ENCODE data around the gene PLEKHG4B. TPM values are rescaled to one million over a fixed set of nuclear protein-coding genes. Genes with fewer than 3 reads are reported as not detected.
A peak's percentile ranks its signal among the peaks of the same experiment; 100 is the strongest.

Gene PLEKHG4B
- polyA plus RNA-seq, 1 of the 3 experiments (the other 2 are of a cell fraction), result 0.18 TPM

- ChIA-PET CTCF (no interaction called here), POLR2A (no interaction called here)
- peak; percentile 17 for DNase-seq
- Histone ChIP-seq H3K27me3 (ENCODE audit: insufficient read depth) (no peaks in the 10 kb centered on the region), H3K4me2 (no peak overlapping the region), H3K9ac (no peak overlapping the region), H3K4me1 (ENCODE audit: control insufficient read depth in 1 of 2, insufficient read depth in 2 of 2, low read depth in 1 of 2, low read length in 1 of 2) (no peaks in the 10 kb centered on the region), H3K9me3 (no peaks in the 10 kb centered on the region), H3K9me2 (no peaks in the 10 kb centered on the region), H4K20me1 (ENCODE audit: insufficient read depth) (no peaks in the 10 kb centered on the region), H3K36me3 (replicated peaks in 1 of 2; ENCODE audit: control insufficient read depth in 1 of 2, insufficient read depth in 2 of 2, low read length in 1 of 2) (no peaks in the 10 kb centered on the region), H2AFZ (ENCODE audit: low read depth) (no peak overlapping the region), H3K4me3 (ENCODE audit: low read depth in 2 of 2, low read length in 1 of 2) (no peak overlapping the region), H3K79me2 (ENCODE audit: insufficient read depth) (no peaks in the 10 kb centered on the region), H3F3A (replicated peaks; ENCODE audit: insufficient read depth) (no peaks in the 10 kb centered on the region), H3K27ac (ENCODE audit: low read depth in 2 of 2, low read length in 1 of 2) (no peak overlapping the region)
- 84% methylated on average over 9 of the region's 12 CpGs for WGBS (ENCODE audit: low lambda C conversion rate)
- no peak for TF ChIP-seq GABPA (IDR thresholded peaks at IDR 0.05; ENCODE audit: low read depth)
- no peak for TF ChIP-seq EP300 (IDR thresholded peaks at IDR 0.05; ENCODE audit: borderline replicate concordance in 1 of 2, low read depth in 1 of 2, low read length in 1 of 2)
- TF ChIP-seq YY1 (IDR thresholded peaks at IDR 0.05; ENCODE audit: low read depth), result no peak
- TF ChIP-seq SMC3 (IDR thresholded peaks at IDR 0.05; ENCODE audit: low read depth, low read length), result no peak
- no peak for TF ChIP-seq GATA2 (CRISPR knock-in tag; IDR thresholded peaks at IDR 0.05)
- TF ChIP-seq USF2 (IDR thresholded peaks at IDR 0.05; ENCODE audit: borderline replicate concordance, low read depth, low read length), result no peak
- TF ChIP-seq CTCF (IDR thresholded peaks at IDR 0.05), result no peak
- TF ChIP-seq ELF1 (IDR thresholded peaks at IDR 0.05), result no peak
- no peak for TF ChIP-seq TAF1 (IDR thresholded peaks at IDR 0.05; ENCODE audit: borderline replicate concordance, low read depth, low read length)
- TF ChIP-seq FOSL2 (IDR thresholded peaks at IDR 0.05; ENCODE audit: borderline replicate concordance, low read depth), result no peak
- TF ChIP-seq REST (IDR thresholded peaks at IDR 0.05; ENCODE audit: low read depth, low read length), result no peak
- TF ChIP-seq NRF1 (IDR thresholded peaks at IDR 0.05; ENCODE audit: low read depth, low read length), result no peak
These were observed 49.8 kb downstream of the PLEKHG4B start for GRCh38 chr5:141761-142160.

Data from SK-N-SH (cell line).